Forelimb muscle (tissue), 1 donor: ENCODE measurements around the gene CADM3. TPM values are rescaled to one million over a fixed set of nuclear protein-coding genes. Genes with fewer than 3 reads are reported as not detected.

Experiments used
- DNase-seq: peaks from one replicate; pipeline ENCODE4 v3.0.0-alpha.2; 2013; ENCODE audit warnings: low read depth
- polyA plus RNA-seq: library from polyadenylated mRNA; unstranded; fragments of 120-200 nt; gene quantifications from one replicate; pipeline ENCODE4 v1.2.1, GENCODE V29; 2013; ENCODE audit not compliant: insufficient read length

CADM3 gene, protein sequence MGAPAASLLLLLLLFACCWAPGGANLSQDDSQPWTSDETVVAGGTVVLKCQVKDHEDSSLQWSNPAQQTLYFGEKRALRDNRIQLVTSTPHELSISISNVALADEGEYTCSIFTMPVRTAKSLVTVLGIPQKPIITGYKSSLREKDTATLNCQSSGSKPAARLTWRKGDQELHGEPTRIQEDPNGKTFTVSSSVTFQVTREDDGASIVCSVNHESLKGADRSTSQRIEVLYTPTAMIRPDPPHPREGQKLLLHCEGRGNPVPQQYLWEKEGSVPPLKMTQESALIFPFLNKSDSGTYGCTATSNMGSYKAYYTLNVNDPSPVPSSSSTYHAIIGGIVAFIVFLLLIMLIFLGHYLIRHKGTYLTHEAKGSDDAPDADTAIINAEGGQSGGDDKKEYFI
- 0.47 TPM for polyA plus RNA-seq

DNA sequence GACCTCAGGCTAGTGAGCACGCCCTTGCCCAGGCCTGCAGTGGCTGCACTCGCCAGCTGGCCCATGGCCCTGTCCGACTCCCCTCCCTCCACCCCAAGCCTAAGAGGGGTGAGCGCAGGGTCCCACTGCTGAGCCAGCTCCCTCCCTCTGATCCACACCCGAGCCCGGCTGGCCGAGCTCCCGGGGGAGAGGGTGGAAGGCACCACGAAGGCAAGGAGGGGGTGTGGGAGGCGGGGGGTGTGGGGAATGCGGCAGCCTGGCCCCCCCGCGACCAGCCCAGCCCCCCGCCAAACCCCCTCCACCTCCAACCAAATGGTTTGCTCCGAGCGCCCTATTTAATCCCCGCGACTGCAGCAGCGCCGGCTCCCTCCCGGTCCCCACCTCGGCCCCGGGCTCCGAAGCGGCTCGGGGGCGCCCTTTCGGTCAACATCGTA, at the start of gene CADM3:
CADM3 (plus strand) TSS at position 362 of the 434 bp plus-strand sequence. CDS start 151 bp downstream, outside the sequence.
- no peak for DNase-seq

DNA sequence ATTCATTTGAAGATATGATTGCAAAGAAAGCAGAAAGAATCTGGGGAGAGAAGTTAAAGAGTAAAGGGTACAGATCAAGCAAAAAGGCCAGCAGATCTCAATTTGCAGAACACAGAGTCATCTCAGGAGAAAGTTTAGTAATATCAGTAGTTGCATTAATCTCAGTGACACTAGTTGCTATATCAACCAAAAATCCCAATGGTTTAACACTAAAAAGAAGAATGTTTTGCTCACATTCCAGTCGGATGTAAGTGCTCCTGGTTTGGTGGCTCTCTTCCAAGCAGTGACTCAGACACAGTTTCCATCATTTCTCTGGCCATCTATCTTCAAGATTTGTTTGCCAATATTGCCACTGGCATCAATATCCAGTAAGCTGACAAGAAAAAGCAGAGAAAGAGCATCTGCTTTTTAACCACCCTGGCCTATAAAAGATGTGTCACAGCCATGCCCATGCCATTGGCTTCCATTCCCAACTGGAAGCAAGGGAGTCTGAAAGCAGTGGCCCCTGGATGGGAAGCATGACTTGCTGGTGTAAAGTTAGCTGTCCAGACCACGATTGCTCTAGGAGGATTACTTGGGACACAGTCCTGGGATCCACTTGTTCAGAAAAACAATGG, 49.3 kb upstream of the CADM3 start:
- DNase-seq: no peak

DNA sequence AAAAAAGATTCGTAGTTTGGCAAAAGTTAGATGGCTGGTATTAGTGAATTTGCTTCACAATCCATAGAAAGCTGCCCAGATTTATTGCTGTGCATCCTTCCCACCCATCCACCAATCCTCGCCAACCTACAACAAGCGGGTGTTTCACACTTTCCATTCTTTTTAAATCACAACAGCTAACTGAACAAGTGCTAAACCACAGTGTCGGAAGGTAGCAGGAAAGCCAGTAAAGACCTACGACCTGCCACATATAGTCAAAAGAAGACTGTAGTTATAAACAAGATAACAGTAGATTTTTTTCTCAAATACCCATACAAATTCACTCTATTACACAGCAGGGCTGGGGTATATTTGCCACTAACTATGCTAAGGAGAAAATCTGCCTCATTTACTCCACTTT, 47.8 kb upstream of the CADM3 start:
- DNase-seq: no peak

DNA sequence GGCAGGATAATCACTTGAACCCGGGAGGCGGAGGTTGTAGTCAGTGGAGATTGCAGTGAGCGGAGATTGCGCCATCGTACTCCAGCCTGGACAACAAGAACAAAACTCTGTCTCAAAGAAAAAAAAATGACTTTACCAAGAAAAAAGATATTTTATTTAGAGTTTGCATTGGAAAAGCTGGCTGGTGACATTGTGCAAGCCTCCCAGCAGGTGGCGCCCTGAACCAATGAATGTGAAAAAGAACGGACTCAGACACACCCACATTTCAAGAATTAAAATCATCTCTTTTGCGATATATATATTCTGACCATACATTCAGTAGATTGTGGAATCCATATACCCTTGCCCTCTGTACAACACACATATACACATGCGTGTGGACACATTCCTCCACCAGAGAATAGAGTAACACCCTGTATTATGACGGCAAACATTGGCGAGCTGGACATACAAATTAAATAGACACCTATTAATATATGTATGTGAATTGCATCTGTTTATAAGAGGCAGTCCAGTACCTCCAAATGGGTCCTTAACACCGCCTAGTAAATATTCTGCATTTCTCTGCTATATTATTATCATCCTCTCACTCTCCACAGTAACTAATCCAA, 39.0 kb upstream of the CADM3 start:
- DNase-seq: peak; percentile 11

DNA sequence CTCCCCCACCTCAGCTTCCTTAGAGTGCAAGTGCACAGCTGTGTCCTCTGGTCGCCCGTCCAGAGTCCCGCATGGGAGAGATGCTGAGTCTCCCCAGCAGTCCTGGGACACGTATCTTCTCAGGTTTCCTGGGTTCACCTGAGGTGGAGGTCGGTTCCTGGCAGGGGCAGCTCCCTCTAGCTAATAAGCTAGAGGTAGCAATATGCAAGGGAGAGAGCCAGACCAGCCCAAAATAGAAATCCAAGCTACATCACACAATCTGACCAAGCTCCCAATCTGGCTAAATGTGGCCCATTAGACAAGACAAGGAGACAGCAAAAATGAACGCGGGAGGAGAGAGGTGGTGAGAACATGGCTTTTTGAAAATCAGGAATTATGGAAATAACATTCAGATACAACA, 30.9 kb upstream of the CADM3 start:
- no peak for DNase-seq

DNA sequence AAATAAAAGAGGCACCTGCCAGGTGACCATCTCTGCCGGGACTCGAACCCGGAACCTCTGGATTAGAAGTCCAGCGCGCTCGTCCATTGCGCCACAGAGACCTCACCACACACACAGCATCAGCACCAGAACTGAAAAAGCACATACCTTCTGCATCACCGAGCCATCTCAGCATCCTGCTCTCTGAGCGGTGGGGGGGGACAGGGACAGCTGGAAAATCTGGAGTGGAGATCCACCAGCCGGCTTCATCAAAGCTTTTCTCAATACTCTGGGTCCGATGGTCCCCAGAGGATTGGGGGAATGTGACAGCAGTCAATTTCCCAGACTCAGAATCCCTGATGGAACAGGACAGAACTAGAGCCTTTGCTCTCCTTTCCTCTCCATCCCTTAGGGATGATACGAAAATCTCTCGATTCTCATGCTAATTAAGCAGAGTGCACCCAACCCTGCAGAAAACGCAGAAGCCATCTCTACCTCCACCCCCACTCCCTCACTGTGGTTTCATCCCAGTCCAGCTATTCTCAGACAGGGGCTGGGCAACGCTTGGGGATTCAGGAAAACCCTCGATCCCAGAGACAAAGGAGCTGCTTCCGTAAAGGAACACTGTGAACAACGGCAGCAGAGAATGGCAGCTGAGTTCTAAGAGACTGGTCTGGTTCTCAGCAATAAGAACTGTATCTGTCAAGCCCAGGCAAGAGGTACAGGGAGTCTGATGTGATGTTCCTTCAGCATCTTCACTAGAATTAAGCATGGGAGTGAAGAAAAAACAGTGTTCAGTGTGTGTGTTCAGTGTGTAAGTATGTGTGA, 29.6 kb upstream of the CADM3 start:
- DNase-seq: no peak

DNA sequence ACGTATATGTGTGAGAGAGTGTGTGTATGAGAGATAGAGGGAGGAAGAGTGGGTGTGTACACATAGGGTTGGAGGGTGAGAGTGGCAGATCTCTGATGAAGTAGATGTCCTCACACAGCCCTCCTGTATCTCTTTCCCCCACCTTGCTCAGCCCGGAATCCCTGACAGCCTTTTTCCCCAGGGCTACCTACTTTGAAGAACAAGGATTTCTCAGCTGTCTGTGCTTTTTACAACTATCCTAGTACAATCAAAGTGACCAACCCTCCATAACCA, 29.1 kb upstream of the CADM3 start:
- no peak for DNase-seq

DNA sequence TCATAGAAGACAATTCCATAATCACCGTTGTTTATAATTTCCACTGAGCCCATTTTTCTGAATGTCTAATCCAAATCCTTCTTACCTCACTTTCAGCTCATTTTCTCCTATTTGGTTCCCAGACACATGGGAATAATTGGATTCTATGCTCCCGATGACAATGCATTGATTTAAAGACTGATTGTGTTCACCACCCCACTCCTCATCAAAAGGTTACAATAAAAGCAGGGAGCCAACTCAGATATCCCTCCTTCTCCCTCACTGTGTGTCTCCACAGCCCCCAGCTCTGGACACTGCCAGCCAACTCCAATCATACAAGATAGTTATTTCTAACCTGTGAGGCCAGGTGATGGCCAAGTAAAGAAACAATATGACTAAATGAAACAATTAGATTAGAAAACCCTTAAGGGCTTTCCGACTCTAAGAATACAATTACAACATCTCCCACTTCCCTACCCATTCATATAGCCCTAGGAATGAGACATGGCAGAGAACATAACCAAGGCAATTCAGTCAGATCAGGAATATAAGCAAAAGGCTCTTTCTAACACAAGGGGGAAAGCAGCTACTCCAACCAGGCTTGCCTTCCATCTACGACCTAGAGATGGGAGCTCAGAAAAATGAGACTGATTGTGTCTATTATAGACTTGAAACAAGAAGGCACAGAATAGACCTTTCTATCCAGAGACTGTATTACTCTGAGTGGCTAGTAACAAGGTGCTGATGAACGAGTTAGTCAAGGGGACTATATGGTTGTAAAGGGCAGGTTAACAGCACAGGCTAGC, 28.5 kb upstream of the CADM3 start:
- no peak for DNase-seq

DNA sequence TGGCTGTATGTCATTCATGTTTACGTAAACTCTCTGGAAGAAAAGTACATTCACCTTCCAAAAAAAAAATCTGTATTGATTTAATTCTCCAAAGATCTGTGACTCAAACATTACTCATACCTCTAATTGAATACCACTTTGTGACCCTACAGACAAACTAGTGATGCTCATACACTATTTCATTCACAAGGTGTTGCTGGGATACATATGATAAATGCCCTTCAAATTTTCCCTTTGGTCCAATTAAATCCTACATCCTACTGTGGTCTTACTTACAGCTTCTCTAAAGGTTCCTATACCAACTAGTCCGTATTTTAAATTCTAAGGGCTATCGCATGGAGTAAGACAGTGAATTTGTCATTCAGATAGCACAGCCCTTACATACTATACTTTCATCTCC, 26.8 kb upstream of the CADM3 start:
- no peak for DNase-seq

DNA sequence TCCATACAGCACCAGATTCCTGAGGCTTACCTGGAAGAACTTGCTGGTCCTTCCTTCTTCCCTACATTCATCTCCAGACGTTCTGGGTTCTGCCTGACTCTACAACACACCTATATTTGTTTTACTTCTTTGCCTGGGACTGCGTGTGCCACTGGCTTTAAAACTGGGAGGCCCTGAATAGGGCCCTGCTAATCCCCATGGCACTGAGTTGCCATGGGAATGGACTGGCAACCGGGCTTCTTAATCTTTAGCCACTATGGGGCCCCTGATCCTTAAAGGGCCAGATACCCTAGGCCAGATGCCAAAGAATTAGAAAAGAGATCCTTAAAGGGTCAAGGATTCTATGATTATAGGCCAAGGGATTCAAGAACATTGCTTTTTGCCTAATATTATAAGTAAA, 24.4 kb upstream of the CADM3 start:
- DNase-seq: no peak

DNA sequence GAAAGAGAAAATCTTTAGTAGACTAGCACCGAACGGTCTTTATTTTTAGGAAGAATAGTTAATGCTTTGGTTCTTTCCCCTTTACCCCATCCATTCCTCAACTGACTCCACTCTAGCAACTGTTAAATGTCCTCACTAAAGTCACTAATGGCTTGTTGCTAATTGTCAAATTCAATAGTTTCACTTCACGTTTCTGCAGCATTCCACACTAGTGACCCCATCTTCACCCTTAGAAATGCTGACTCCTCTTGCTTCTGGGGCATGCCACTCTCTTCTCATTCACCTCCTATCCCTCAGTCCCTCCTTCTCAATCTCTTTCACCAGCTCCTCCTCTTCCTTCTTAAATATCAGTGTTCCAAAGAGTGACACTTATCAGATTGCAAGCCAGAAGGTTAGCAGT, 19.4 kb upstream of the CADM3 start:
- DNase-seq: no peak

DNA sequence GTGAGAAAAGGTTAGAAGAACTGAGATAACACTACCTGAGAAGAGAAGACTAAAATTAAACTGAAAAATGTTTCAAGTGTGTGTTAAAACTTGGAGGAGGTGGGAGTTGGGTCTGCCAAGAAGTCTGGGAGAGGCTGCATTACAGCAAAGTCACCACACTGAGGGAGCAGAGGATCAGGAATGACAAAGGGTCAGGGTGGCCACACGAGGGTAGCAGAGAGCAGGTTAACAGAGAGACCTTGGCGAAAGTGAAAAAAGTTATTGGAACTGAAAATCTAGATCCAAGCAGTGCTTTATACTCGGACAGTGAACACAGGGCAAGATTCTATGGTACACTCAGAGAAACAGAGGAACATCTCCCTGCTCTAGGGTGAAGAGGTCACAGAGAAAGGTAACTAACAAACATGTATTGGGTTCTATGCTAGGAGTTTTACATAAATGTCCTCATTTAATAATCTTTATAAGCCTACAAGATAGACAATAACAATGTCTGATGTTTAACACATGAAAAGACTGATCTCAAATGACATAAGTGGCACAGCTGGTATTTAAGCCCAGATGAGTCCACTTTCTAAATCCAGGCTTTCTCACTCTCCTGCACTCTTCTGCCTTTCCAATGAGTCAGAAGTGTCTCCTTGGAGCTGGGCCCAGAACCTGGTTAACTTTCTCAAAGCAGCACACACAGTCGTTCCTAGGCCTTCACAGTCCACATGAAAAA, 10.3 kb upstream of the CADM3 start:
- DNase-seq: peak; percentile 55

DNA sequence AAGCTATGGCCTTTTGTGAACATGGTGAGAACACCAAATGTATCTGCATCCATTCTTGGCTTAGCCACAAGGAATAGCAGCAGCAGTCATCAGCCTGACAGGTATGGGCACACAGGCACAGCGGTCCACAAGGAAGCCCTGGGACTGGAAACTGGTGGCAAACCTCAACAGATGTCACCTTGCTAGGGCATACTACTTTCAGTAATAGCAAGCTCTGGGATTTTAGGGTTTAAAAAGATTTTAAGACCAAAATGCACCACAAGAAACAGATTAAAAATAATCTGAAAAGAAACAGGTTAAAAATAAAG, 9.7 kb upstream of the CADM3 start:
- no peak for DNase-seq

DNA sequence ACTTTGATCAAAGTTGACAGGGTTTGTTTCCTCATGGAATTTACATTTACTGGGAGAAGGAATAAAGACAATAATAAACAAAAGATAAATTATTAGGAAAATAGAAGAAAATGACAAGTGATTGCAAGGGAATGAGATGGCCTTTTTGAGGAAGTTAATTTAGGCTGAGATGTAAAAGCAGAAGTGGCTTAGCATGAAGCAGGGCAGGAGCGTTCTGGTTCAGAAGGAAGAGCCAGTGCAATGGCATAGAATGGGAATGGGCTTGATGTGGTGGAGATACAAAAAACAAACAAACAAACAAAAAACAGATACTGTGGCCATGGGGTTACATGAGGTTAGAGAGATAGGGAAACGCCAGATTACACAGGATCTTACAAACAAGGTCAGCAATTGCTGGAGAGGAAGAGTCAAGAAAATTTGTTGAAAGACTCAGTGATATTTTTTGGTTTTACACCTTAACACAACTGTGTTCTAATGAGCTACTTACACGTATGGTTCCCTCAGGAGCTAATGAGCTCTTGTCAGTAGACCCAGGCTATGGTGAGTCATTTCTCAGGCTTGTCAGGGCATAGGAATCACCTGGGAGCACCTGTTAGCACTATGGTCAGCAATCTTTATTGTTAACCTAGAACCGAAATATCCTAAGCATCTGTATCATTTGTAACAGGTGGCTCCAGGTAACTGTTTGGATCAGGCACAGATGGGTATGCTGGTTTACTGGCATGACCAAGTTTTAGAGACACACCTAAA, 8.7 kb upstream of the CADM3 start:
- no peak for DNase-seq

DNA sequence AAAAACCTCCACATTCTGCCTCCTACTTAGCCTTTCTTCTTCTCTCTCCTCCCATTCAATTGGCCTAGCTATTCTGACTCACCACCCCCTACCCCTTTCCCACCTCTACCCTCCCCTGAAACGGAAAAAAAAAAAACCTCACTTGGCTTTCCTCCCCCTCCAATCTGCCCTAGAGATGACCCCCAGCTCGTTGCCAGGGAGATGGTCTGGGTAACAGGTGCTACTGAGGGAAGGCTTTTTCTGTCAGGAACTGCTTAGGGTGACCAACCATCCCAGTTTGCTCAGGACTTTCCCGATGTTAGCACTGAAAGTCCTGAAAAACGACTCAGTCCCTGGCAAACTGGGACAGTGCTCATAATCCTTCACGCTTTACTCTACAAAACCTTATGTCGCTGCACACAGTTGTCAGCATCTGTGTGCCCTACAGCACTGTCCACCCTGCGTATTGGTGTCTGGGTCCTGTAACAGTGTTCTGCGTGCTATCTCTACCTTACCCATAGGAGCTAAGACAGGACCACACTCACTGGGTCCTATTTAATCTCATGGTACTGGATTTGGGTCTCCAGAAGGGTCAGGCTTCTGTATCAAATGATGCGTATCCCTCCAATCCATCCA, 7.7 kb upstream of the CADM3 start:
- DNase-seq: no peak

DNA sequence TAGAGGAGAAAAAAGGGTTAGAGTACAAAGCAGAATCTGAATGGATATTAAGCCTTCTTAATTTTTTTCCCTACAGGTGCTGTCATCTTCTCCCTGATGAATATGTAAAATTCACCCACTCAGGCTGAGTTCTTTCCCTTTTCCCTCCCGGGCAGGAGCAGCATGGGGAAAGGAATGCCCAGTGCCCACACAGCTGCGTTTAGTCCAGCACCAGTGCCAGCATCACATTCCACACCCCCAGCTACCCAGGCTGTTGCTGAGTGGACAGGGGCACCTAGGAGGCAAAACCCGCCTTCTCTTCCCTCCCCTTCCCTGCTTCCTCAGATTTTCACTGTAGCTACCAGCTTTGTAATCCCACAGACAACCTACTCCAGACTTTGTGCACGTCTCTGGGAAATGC, 3.4 kb upstream of the CADM3 start:
- no peak for DNase-seq

DNA sequence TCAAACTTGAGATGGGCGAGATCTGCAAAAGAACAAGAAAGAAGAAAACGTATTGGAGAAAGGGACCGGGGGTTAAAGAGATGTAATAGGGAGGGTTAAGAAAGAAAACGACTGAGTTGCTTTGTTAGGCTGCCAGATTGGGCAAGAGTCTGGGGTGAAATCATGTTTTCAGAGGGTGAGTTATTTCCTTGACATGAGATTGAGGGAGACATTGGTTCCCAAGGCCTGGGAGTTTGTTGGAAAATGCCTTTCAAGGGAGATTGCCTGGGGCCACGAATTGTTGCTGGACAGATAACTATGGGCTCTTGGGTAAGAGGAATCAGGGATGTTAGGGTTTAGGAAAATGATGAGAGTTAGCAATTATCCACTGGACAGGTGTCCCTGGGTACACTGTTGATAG, 776 bp upstream of the CADM3 start:
- DNase-seq: no peak

DNA sequence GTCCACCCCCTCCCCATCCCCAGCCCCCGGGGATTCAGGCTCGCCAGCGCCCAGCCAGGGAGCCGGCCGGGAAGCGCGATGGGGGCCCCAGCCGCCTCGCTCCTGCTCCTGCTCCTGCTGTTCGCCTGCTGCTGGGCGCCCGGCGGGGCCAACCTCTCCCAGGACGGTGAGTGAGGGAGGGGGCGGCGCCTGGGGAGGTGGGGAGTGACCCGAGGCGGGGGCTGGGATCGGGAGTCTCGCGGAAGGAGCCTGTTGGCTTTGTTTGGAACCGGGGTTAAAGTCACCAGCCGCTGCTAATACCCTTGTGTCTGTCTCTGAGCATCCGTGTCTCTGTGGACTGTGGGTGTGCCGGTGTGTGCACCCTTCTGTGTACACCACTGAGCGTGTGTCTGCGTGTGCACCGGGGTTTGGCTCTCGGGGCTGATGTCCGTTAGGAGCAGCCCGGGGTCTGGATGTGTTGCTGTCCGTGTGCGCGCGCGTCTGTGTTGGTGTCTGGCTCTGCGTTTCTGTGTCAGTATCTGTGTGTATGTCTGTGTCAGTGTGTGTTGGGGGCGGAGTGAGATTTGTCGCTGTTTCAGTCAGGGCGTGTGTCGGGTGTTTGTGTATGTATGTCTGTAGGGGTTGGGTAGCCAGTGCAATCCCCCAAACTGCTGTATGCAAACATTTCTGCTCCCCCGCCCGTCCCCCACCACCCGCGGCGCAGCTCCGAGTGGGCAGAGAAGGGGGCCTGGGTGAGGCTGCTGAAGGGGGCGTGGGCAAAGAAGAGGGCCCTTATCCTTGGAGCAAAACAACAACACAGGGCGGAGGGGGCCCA, 480 bp downstream of the CADM3 start:
- DNase-seq: no peak
